GM19099 (cell line): ENCODE data around the gene ITPR3.
A peak's percentile ranks its signal among the peaks of the same experiment; 100 is the strongest.

Source experiments
- POLR2A ChIP-seq: IDR thresholded peaks from 3 replicates; pipeline ENCODE4 v1.6.1; 2011; ENCODE audit warnings: low read depth; ENCODE audit not compliant: insufficient read length; ENCODE audit errors: extremely low read depth

ITPR3 gene

DNA sequence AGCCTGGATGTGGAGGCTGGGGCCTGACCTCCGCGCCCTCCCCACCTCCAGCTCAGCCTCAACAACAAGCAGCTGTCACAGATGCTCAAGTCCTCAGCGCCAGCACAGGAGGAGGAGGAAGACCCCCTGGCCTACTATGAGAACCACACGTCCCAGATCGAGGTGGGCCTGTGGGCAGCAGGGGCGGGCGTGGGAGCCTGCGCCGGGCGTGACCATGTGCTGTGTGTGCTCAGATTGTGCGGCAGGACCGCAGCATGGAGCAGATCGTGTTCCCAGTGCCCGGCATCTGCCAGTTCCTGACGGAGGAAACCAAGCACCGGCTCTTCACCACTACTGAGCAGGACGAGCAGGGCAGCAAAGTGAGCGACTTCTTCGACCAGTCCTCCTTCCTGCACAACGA lies 66.9 kb downstream of the ITPR3 start:
- no peak for TF ChIP-seq POLR2A

DNA sequence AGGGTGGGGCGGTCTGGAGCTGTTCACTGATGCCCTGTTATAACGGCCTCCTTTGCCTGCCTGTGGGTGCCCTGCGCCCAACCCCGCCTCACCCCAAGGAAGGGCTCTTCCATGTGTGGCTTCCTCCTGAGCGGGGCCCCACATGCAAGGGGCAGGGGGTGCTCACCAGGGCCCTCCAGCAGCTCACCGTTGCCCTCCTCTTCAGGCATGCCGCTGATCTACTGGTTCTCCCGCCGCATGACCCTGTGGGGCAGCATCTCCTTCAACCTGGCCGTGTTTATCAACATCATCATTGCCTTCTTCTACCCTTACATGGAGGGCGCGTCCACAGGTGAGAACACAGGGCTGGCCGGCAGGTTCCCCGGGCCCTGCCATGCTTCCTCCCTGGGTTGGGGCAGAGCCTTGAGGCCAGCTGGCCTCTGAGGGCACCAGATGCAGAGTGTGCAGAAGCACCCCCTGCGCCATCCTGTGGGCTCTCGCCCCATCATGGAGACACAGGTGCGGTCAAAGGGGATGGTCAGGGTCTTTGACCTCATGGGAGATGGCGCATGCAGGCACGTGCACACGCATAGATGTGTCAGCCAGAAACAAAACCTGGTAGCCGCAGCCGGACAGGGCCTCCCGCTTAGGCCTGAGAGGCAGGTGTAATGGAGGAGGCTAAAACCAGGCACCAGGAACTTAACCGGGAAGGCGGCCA lies 67.5 kb downstream of the ITPR3 start:
- no peak for TF ChIP-seq POLR2A

DNA sequence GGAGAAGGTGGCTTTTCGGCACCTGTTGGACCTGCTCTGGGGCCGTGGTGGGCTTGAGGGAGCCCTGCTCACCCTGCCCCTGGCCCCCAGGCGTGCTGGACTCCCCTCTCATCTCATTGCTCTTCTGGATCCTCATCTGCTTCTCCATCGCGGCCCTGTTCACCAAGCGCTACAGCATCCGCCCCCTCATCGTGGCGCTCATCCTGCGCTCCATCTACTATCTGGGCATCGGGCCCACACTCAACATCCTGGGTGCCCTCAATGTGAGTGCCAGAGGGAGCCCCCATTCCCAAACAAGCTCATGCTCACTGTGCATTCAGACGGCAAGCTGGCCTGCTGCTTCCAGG lies 68.0 kb downstream of the ITPR3 start:
- TF ChIP-seq POLR2A = no peak

DNA sequence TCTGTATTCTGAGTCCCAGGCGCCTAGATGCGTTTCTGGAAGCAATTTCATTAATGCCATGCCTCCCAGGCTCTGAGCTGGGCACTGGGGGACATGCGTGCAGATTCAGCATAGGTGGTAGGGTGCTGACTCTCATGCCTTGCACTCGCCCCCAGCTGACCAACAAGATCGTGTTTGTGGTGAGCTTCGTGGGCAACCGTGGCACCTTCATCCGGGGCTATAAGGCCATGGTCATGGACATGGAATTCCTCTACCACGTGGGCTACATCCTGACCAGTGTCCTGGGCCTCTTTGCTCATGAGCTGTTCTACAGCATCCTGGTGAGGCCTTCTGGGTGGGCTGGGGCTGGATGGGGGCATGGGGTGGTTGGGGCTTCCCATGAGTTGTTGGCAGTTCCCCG lies 68.8 kb downstream of the ITPR3 start:
- no peak for TF ChIP-seq POLR2A

DNA sequence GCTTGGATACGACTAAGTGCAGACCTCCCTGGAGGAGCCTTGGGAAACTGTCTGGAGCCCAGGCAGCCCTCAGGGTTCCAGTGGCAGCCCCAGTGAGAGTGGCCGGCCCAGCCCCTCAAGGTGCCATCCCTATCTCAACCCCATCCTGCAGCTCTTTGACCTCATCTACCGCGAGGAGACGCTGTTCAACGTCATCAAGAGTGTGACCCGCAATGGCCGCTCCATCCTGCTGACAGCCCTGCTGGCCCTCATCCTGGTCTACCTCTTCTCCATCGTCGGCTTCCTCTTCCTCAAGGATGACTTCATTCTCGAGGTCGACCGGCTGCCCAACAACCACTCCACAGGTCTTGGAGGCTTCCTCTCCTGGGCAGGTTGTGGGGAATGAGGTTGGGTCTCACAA lies 69.6 kb downstream of the ITPR3 start:
- TF ChIP-seq POLR2A = no peak

DNA sequence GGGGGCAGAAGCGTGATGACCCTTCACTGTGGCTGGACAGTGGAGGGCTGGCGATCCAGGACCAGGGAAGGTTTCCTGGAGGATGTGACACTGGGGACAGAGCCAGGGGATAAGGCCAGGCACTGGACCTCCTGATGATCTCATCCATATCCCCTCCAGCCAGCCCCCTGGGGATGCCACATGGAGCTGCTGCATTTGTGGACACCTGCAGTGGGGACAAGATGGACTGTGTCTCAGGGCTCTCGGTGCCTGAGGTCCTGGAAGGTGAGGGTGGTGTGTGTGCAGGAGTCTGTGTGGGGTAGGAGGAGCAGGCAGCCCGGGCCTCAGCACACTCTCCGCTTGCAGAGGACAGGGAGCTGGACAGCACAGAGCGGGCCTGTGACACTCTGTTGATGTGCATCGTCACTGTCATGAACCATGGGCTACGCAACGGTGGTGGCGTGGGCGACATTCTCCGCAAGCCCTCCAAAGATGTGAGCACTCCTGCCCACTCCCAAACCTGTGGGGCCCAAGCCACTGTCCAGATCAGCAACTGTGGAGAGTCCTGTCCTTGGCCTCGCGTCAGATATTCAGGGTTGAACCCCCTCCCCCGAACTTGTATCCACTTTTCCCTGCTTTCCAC lies 70.4 kb downstream of the ITPR3 start:
- TF ChIP-seq POLR2A = no peak

DNA sequence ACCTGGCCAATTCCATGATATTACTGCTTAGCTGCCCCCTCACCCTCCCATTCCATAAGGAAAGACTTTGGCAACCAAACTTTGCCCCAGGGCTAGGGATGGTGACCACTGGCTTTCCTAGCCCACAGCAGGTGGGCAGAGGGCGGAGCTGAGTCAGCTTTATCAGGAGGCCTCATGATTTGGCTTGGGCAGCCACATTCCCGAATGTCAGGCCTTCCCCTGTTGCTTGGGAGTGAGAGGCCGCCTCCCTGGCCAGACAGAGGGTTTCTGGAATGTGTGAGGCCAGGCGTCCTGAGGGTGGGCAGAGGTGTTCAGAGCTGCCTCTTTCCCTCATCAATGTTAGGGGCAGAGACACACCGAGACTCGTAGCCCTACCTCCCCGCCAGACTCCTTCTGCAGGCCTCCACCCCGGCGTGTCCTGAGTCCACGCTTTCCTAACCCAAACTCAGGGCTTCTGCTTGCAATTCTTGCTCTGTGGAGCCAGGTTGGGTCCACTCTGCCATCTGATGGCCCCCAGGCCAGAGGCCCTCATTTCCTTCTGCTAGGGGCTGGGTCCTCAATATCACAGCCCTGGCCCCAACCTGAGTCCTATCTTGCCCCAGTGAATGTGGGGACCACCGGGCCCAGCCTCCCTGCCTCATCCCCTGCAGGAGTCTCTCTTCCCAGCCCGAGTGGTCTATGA lies 71.1 kb downstream of the ITPR3 start:
- TF ChIP-seq POLR2A = no peak

DNA sequence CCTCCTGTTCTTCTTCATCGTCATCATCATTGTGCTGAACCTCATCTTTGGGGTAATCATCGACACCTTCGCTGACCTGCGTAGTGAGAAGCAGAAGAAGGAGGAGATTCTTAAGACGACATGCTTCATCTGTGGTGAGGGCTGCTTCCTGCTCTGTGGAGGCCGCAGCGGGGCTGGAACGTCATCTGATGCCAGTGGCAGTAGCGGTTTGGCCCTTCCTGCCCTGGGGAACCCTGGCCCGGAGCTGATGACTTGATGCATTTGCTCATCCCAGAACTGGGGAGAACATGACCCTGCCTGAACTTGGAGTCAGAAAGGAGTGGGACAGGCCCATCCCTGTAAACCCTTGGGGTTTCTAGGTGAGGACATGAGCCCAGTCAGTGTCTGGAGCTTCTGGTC lies 71.6 kb downstream of the ITPR3 start:
- no peak for TF ChIP-seq POLR2A

DNA sequence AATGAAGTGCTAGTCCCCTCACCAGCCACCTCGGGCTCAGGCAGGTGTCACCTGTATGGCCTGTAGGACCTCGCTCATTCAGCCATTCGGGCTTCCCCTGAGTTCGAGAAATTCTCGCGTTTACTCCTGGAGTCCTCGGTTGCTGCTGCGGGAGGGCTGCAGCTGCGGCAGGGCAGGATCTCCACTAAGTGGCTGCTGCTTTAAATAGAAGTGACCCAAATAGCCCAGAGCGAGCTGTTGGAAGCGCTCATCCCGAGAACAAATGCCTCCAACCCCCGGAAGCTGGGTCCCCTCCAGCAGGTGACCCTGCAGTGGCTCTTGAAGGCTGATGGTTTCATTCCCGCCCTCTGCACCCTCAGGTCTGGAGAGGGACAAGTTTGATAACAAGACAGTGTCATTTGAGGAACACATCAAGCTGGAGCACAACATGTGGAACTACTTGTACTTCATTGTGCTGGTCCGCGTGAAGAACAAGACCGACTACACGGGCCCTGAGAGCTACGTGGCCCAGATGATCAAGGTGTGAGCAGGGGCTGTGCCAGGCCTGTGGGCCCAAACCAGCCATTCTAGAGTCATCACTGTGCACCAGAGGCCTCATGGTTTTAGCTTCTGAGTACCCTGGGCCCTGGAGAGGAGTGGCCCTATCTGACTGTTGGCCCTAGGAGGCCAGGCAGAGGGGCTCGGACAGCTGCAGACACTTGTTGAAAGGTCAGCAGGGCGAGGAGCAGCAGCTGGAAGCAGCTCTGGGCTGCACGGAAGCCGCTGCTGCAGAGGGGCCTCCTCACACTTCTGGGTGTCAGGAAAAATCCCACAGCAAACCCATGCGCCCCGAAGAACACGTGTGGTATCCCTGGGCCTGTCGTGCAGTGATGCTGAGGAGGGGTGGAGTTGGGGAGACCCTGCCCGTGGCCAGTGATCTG lies 72.3 kb downstream of the ITPR3 start:
- no peak for TF ChIP-seq POLR2A

DNA sequence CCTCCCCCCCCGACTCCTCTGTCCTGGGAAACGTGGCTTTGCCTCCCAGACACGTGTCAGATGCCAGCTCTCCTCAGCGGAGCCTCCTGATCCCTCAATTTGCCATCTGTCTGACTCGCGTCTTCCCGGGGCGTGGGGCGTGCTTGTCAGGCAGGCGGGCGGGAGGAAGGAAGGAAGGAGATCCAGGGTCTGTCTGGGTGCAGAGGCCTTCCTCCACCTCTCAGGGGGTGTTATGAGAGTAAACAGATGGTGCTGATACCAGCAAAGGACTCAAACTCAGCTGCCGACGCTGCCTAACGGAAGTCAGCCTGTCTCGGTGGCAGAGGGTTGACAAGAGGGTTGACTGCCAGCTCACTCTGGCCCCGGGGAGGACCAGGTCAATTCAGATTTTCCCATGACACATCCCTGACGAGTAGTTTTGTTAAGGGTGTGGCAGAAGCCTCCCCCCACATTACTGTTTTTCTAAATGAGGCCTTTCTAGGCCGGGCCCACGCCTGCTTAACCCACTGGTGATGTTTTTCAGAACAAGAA lies 73.3 kb downstream of the ITPR3 start:
- no peak for TF ChIP-seq POLR2A

DNA sequence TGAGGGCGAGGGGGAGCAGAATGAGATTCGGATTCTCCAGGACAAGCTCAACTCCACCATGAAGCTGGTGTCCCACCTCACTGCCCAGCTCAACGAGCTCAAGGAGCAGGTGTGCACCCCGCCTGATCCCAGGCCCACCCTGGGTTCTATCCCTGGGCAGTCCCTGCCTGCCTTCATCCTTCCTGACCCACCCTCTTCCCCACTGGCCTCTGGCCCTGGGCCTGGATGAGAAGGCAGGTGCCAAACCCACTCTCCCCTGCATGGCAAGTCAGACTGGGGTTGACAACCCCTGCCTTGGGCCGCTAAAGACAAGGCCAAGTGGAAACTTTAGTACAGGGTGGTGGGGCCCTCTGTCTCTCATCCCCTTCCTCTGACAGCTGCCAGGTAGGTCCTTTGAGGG lies 73.9 kb downstream of the ITPR3 start:
- no peak for TF ChIP-seq POLR2A

DNA sequence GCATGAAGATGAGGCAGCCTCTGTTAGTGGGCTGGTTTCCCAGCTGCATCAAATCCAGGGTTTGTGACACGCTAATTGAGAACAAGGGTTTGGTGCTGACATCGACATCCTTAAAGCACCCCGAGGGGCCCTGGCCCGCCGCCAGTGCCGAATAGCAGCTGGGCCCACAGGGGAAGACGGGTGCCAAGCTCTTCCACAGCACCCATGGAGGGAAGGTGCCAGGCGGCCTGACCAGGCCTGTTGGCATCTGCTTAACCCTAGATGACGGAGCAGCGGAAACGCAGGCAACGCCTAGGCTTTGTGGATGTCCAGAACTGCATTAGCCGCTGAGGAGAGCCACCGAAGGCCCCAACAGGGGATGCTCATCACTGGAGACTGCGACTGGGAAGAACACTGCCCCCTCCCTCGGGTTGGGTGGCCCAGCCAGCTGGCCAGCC lies 74.3 kb downstream of the ITPR3 start:
- TF ChIP-seq POLR2A = no peak

DNA sequence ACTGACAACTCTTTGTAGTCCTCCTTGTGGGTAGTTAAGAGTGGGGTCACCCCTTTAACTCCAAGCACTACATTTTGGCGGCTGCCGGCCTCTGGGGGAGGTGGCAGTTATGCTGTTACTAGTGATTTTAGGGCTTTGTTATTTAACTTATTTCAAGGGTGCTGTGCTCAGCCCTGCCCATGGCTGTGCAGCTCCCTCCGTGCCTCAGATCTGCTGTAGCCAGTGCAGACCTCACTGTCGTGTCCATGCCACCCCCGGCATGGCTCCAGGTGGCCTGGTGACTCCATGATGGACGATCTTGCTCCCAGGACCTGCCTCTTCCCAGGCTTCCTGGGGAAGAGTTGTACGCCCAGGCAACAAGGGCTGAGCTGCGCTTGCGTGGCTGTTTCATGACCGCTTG lies 75.0 kb downstream of the ITPR3 start:
- no peak for TF ChIP-seq POLR2A

DNA sequence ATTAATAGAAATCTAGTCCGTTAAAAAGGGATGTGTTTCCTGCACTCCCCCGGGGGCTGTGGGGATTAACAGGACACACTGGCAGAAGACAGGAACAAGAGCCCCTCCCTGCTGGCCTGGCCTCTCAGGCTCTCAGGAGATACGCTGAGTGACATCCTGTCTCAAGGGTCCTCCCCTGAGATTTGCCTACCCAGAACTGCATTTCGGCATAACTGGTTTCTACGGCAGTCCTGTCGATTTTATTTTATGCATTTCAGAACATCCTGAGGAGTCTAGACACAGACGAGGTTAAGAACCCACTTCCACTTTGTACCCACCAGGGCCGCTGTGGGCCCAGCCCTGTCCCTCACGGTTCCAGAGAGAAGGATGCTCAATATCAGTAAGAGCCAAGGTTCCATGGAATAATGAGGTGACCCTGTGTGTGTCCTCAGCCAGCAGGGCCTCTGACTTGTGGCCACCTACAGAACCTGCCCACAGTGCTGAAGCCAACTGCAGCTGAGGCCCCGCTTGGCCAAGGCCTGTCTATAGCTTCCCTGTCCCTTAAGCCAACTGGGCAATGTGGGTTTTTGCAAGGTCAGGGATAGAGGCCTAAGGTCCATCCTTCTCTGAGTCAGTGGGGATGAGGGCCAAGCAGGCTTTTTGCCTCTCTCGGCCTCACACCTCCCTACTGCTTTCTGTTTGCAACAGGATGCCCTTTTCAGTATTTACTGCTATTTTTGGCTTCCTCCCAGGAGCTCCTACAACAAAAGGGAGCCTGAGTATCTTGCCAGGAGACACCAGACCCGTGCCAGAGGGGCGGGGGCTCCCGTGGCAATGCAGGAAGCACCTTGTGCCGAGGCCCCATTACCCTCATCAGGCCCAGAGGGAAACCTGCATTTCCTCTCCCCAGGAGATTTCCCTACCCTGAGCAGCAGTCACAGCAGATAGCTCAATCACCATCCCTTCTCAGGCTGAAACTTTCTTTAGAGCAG lies 75.7 kb downstream of the ITPR3 start:
- TF ChIP-seq POLR2A = peak; percentile 12
